GM23338 (cell line): ENCODE data around the gene KDM5D. TPM values are rescaled to one million over a fixed set of nuclear protein-coding genes. Genes with fewer than 3 reads are reported as not detected.

ENCODE experiments used
- ATAC-seq: fragments of 200-7000 bp; cut with Tn5 transposase; 3 replicates; pipeline ENCODE4 v1.9.1; 2020
- DNase-seq: peaks from one replicate; pipeline ENCODE4 v3.0.0-alpha.2; 2015; ENCODE audit warnings: low spot score
- H2AFZ ChIP-seq: fragments of 200-600 bp; sonication (generic); 2 replicates; pipeline ENCODE4 v1.8.0; 2016; ENCODE audit warnings: antibody characterized with exemption, mild to moderate bottlenecking, moderate library complexity
- H3F3A ChIP-seq: fragments of 200-600 bp; sonication (generic); replicated peaks from 2 replicates; pipeline ENCODE4 v1.8.0; 2017; ENCODE audit warnings: antibody characterized with exemption, mixed run types, low read depth
- H3K27ac ChIP-seq: fragments of 200-600 bp; sonication (generic); 2 replicates; pipeline ENCODE4 v1.6.1; 2016; ENCODE audit warnings: low read depth
- H3K27me3 ChIP-seq: fragments of 200-600 bp; sonication (generic); 2 replicates; pipeline ENCODE4 v1.8.0; 2016; ENCODE audit warnings: mild to moderate bottlenecking, mixed run types, moderate library complexity; ENCODE audit not compliant: insufficient read depth
- H3K36me3 ChIP-seq: fragments of 200-600 bp; sonication (generic); 2 replicates; pipeline ENCODE4 v1.8.0; 2016; ENCODE audit warnings: mild to moderate bottlenecking; ENCODE audit not compliant: insufficient read depth
- H3K4me1 ChIP-seq: fragments of 200-600 bp; sonication (generic); 2 replicates; pipeline ENCODE4 v1.8.0; 2016; ENCODE audit warnings: mild to moderate bottlenecking, moderate library complexity; ENCODE audit not compliant: insufficient read depth
- H3K4me2 ChIP-seq: fragments of 200-600 bp; sonication (generic); 2 replicates; pipeline ENCODE4 v1.7.1; 2017; ENCODE audit warnings: mixed run types
- H3K4me3 ChIP-seq: fragments of 200-600 bp; sonication (generic); 2 replicates; pipeline ENCODE4 v1.6.1; 2016; ENCODE audit warnings: mixed run types
- H3K79me2 ChIP-seq: fragments of 200-600 bp; sonication (generic); replicated peaks from 2 replicates; pipeline ENCODE4 v1.8.0; 2017; ENCODE audit warnings: mild to moderate bottlenecking; ENCODE audit not compliant: insufficient read depth
- H3K9me2 ChIP-seq: fragments of 200-600 bp; sonication (generic); 2 replicates; pipeline ENCODE4 v1.8.0; 2017; ENCODE audit not compliant: insufficient read depth
- H4K20me1 ChIP-seq: fragments of 200-600 bp; sonication (generic); replicated peaks from 2 replicates; pipeline ENCODE4 v1.8.0; 2017; ENCODE audit warnings: mild to moderate bottlenecking; ENCODE audit not compliant: insufficient read depth
- H3K27ac Mint-ChIP-seq: 2 replicates; pipeline ENCODE4 v1.8.0; 2020; ENCODE audit warnings: inconsistent platforms, mild to moderate bottlenecking, moderate library complexity, mixed read lengths
- H3K27me3 Mint-ChIP-seq: 3 replicates; pipeline ENCODE4 v1.8.0; 2022; ENCODE audit warnings: low read depth, mild to moderate bottlenecking, moderate library complexity, mixed read lengths, inconsistent platforms; ENCODE audit not compliant: insufficient read depth, poor library complexity
- H3K36me3 Mint-ChIP-seq: 3 replicates; pipeline ENCODE4 v1.8.0; 2021; ENCODE audit warnings: low read depth, mild to moderate bottlenecking, inconsistent platforms, moderate library complexity, mixed read lengths
- H3K4me1 Mint-ChIP-seq: 3 replicates; pipeline ENCODE4 v1.8.0; 2020; ENCODE audit warnings: mild to moderate bottlenecking, inconsistent platforms, mixed read lengths
- H3K4me3 Mint-ChIP-seq: 3 replicates; pipeline ENCODE4 v1.8.0; 2021; ENCODE audit warnings: moderate library complexity, mild to moderate bottlenecking, inconsistent platforms, mixed read lengths
- H3K9me3 Mint-ChIP-seq: 3 replicates; pipeline ENCODE4 v1.8.0; 2020; ENCODE audit warnings: moderate library complexity, mild to moderate bottlenecking, inconsistent platforms, mixed read lengths
- CREB1 ChIP-seq: fragments of 250-450 bp; sonication (Bioruptor Pico); IDR thresholded peaks from 2 replicates; pipeline ENCODE4 v1.5.0; 2020; ENCODE audit warnings: low read depth, mild to moderate bottlenecking, moderate library complexity
- ETS1 ChIP-seq: IDR thresholded peaks from 2 replicates; pipeline ENCODE4 v1.6.1; 2016; ENCODE audit warnings: antibody characterized with exemption
- EZH2 ChIP-seq: fragments of 200-600 bp; sonication (generic); IDR thresholded peaks from one replicate; pipeline ENCODE4 v1.8.0; 2017; ENCODE audit warnings: antibody characterized with exemption, mild to moderate bottlenecking, low read depth; ENCODE audit not compliant: unreplicated experiment
- EZH2phosphoT487 ChIP-seq: fragments of 200-600 bp; sonication (generic); IDR thresholded peaks from one replicate; pipeline ENCODE4 v1.8.1; 2018; ENCODE audit warnings: antibody characterized with exemption; ENCODE audit not compliant: unreplicated experiment
- JUNB ChIP-seq: IDR thresholded peaks from one replicate; pipeline ENCODE4 v1.6.1; 2016; ENCODE audit warnings: antibody characterized with exemption; ENCODE audit not compliant: unreplicated experiment
- NANOG ChIP-seq: IDR thresholded peaks from 2 replicates; pipeline ENCODE4 v1.6.1; 2016; ENCODE audit warnings: antibody characterized with exemption, borderline replicate concordance
- POLR2AphosphoS5 ChIP-seq: IDR thresholded peaks from 2 replicates; pipeline ENCODE4 v1.6.1; 2016; ENCODE audit warnings: antibody characterized with exemption, low read depth
- ZNF331 ChIP-seq: fragments of 250-450 bp; sonication (Bioruptor Pico); IDR thresholded peaks from 2 replicates; pipeline ENCODE4 v1.5.0; 2020; ENCODE audit warnings: low read depth, mild to moderate bottlenecking, moderate library complexity
- ZNF462 ChIP-seq: fragments of 250-450 bp; sonication (Bioruptor Pico); IDR thresholded peaks from 2 replicates; pipeline ENCODE4 v1.5.0; 2020; ENCODE audit warnings: mild to moderate bottlenecking, moderate library complexity
- polyA plus RNA-seq: library from polyadenylated mRNA; unstranded; fragments of >200 nt; fragmentation: Nextera tagmentation; extraction: Ambion mirVana; gene quantifications from 2 replicates; pipeline ENCODE4 v1.2.1, GENCODE V29; 2016
- total RNA-seq: library from RNA; depleted of rRNA; stranded (reverse); fragments of >200 nt; shearing (Covaris generic); gene quantifications from 2 replicates; pipeline ENCODE4 v1.2.3, GENCODE V29; 2014
- TF ChIP-seq, protein P1 (sequence below), 2 experiments: fragments of 200-600 bp in 1 of 2; sonication (generic) in 1 of 2; conservative IDR thresholded peaks; 2 replicates each; pipeline versions ENCODE4 v1.5.1 to v1.6.1; 2016 to 2017; ENCODE audit warnings: antibody characterized with exemption in 2 of 2, low read depth in 2 of 2, mild to moderate bottlenecking in 2 of 2, moderate library complexity in 1 of 2

Gene KDM5D
- total and polyA plus RNA-seq, 2 experiments from 2014 or later: 9.2 to 31.1 TPM

DNA sequence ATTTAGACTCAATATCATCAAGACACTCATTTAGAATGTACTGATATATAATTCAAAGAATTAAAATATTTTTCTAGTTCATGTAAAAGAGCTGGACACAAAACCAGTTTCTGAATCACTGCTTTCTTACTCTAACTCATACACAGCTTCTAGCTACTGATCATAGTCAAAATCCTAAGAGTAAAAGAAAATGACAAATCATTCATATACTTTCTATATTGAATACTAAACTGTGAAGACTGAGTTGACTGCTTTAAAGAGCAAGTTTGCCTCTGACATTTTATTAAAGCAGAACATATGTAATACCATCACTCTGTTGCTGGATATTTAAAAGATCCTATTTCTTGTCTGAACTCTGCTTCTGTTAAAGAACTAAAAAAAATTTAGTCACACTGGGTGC is 2.4 kb downstream of the KDM5D start (continued):
- TF ChIP-seq EZH2phosphoT487 (no peak), ZNF331 (CRISPR knock-in tag) (no peak), POLR2AphosphoS5 (no peak), JUNB (no peak), EZH2 (no peak), NANOG (no peak)

DNA sequence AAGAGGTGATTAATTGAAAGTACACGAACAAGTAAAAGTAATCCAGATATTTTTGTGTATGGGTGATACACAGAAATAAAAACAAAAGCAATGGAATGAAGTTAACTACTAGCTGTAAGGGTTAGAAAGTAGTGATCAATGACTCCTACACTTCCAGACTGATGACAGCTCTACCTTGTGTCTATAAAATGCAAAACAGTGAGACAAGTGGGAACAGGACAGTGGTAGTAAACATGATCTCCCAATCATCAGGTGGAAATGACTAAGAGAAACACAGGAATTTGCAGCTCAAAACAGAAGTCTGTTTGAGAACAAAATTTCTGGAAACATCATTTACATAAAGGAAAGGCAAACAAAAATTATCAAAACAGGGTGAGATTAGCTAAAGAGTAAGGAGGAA is 10.1 kb downstream of the KDM5D start:
- H3K4me1 ChIP-seq: no peaks in the 10 kb centered on the region
- DNase-seq (no peak), ATAC-seq (no peak)
- no peaks in the 10 kb centered on the region for H3K4me1 Mint-ChIP-seq
- H3K36me3 Mint-ChIP-seq: peaks cover 57% of the 10 kb centered on the region
- no peaks in the 10 kb centered on the region for H3K79me2 ChIP-seq
- no peaks in the 10 kb centered on the region for H4K20me1 ChIP-seq
- no peaks in the 10 kb centered on the region for H3K27me3 Mint-ChIP-seq
- H3K27me3 ChIP-seq: no peaks in the 10 kb centered on the region
- H3F3A ChIP-seq: no peaks in the 10 kb centered on the region
- H3K27ac Mint-ChIP-seq: no peak overlapping the region
- H3K9me3 Mint-ChIP-seq: no peaks in the 10 kb centered on the region
- H3K4me3 Mint-ChIP-seq: no peak overlapping the region
- TF ChIP-seq EZH2phosphoT487 (no peak), ZNF462 (CRISPR knock-in tag) (no peak), POLR2AphosphoS5 (no peak), CREB1 (CRISPR knock-in tag) (no peak), ETS1 (no peak), NANOG (no peak)
- TF ChIP-seq, protein P1, sequence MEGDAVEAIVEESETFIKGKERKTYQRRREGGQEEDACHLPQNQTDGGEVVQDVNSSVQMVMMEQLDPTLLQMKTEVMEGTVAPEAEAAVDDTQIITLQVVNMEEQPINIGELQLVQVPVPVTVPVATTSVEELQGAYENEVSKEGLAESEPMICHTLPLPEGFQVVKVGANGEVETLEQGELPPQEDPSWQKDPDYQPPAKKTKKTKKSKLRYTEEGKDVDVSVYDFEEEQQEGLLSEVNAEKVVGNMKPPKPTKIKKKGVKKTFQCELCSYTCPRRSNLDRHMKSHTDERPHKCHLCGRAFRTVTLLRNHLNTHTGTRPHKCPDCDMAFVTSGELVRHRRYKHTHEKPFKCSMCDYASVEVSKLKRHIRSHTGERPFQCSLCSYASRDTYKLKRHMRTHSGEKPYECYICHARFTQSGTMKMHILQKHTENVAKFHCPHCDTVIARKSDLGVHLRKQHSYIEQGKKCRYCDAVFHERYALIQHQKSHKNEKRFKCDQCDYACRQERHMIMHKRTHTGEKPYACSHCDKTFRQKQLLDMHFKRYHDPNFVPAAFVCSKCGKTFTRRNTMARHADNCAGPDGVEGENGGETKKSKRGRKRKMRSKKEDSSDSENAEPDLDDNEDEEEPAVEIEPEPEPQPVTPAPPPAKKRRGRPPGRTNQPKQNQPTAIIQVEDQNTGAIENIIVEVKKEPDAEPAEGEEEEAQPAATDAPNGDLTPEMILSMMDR (conservative IDR thresholded peaks at IDR 0.05; ENCODE audit: low read depth in 2 of 2): no peak
- no peak overlapping the region for H2AFZ ChIP-seq
- H3K36me3 ChIP-seq: peaks cover 26% of the 10 kb centered on the region
- H3K9me2 ChIP-seq: no peaks in the 10 kb centered on the region
- no peak overlapping the region for H3K4me3 ChIP-seq
- no peak overlapping the region for H3K27ac ChIP-seq
- H3K4me2 ChIP-seq: no peak overlapping the region
